Testis (tissue), 2 donors: ENCODE results near the gene ZNF445.

Experiments used
- CTCF ChIP-seq, 3 experiments: fragments of 450-650 bp in 2 of 3; fragments of 200-600 bp in 1 of 3; sonication (generic) in 1 of 3; IDR thresholded peaks; one replicate each; pipeline ENCODE4 v1.5.1; 2016 to 2019; ENCODE audit warnings: antibody characterized with exemption in 3 of 3, mild to moderate bottlenecking in 2 of 3, moderate library complexity in 1 of 3
- POLR2A ChIP-seq: fragments of 450-650 bp; IDR thresholded peaks from one replicate; pipeline ENCODE4 v1.6.1; 2017; ENCODE audit warnings: antibody characterized with exemption, mild to moderate bottlenecking, moderate library complexity

DNA sequence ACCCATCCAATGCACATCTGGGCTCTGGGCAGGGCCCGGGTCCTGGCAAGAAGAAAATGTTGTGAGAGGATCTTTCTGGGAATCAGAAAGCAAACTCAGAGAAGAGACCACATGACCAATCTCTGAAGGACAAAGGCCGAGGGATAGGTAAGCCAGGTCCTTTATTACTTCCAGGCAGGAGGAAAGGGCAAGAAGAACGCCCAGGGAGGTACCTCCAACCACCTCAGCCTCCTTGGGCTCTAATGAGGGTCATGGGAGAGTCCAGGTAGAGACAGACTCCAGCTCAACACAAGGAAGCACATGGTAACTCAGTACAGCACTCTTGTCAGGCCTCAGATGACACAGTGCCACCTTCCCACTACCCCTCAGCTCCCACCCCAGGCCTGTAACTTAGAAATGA, 26.0 kb downstream of the ZNF445 start:
- TF ChIP-seq CTCF (IDR thresholded peaks at IDR 0.05) (no peak), POLR2A (no peak)
